GM12874 (cell line): ENCODE data around the gene GOLM1.

Experiments
- TF ChIP-seq, protein P1 (sequence below): IDR thresholded peaks from 2 replicates; pipeline ENCODE4 v1.5.1; 2011; ENCODE audit warnings: low read depth, mild to moderate bottlenecking, control low read depth, low read length, moderate library complexity; ENCODE audit not compliant: insufficient read depth

Gene GOLM1

GRCh38 chr9:86098824-86099700, at the start of gene GOLM1:
Gene GOLM1, minus strand, starts transcription at chr9:86099558. Its CDS starts 20,238 bp downstream, at chr9:86079320.
- TF ChIP-seq, protein P1, sequence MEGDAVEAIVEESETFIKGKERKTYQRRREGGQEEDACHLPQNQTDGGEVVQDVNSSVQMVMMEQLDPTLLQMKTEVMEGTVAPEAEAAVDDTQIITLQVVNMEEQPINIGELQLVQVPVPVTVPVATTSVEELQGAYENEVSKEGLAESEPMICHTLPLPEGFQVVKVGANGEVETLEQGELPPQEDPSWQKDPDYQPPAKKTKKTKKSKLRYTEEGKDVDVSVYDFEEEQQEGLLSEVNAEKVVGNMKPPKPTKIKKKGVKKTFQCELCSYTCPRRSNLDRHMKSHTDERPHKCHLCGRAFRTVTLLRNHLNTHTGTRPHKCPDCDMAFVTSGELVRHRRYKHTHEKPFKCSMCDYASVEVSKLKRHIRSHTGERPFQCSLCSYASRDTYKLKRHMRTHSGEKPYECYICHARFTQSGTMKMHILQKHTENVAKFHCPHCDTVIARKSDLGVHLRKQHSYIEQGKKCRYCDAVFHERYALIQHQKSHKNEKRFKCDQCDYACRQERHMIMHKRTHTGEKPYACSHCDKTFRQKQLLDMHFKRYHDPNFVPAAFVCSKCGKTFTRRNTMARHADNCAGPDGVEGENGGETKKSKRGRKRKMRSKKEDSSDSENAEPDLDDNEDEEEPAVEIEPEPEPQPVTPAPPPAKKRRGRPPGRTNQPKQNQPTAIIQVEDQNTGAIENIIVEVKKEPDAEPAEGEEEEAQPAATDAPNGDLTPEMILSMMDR = peak; percentile 22; the same call in 1 of the 2 replicates

GRCh38 chr9:86142973-86143372, 43.6 kb upstream of the GOLM1 start:
- TF ChIP-seq, protein P1 = no peak

GRCh38 chr9:86141843-86142242, 42.5 kb upstream of the GOLM1 start:
- TF ChIP-seq, protein P1 = no peak

DNA sequence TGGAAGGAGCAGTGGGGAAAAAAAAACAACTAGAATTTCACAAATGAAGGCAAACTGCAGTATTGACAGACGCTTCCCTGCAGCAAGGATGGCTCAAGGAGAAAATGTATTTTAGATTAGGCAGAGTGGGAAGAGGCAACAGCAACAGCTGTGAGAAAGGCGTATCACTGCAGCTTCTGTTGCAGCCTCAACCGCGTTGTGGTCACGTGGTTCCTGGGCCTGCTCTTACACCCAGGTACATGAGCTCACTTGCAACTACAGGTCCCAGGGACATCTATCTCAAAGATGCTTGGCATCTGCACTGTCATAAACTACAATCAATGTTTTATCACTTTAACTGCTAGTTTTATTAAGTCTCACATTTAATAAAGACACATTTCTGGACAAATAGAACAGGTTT, 36.0 kb upstream of the GOLM1 start:
- TF ChIP-seq, protein P1 = no peak

DNA sequence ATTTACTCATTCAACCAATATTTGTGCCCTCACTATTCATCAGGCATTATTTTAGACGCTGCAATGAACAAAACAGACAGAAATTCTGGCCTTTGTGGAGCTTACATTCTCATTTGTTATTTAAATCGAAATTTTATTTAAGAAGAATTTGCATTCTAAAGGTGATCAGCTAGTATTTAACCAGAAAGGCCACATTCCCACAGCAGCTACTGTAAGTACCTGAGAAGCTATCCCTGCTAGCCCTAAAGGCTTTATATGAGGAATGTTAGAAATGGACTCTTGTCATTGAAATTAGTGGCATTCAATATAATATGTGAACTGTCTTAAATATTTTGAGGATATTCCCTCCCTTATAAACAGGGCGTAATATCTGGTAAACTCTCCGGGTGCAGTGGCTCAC, 35.0 kb upstream of the GOLM1 start:
- TF ChIP-seq, protein P1 = no peak

DNA sequence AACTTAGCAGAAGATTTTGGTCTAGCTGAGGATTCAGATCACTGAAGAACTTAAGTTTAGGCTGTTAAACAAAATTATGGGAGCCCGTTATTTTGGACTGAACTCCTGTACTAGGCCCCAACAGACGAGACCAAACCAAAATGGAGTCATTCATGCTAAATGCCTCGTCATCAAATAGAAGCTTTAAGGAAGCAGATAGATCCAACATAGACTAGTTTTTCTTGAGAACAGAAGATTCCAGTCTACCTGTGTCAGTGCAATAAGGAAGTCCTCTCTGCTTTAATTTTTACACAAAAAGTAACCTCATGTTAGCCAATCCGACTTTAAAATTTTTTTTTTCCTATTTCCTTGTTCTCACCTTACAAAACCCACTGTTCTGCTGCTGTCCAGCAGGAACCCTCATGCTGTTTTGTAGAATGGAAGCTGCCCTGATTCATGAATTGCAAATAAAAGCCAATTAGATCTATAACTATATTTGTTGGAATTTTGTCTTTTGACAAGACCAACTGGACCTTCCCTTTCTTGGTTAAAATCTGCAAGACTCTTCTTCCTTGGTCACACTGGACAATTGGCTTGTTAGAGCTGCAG, 29.0 kb upstream of the GOLM1 start:
- TF ChIP-seq, protein P1 = no peak
